ENCODE results near the gene HDAC4. TPM values are rescaled to one million over a fixed set of nuclear protein-coding genes. Genes with fewer than 3 reads are reported as not detected.
A peak's percentile ranks its signal among the peaks of the same experiment; 100 is the strongest.

The HDAC4 gene
- total RNA-seq, 4 donors from 2014 or later, result 12.9 to 91.6 (median 39.8) TPM

DNA sequence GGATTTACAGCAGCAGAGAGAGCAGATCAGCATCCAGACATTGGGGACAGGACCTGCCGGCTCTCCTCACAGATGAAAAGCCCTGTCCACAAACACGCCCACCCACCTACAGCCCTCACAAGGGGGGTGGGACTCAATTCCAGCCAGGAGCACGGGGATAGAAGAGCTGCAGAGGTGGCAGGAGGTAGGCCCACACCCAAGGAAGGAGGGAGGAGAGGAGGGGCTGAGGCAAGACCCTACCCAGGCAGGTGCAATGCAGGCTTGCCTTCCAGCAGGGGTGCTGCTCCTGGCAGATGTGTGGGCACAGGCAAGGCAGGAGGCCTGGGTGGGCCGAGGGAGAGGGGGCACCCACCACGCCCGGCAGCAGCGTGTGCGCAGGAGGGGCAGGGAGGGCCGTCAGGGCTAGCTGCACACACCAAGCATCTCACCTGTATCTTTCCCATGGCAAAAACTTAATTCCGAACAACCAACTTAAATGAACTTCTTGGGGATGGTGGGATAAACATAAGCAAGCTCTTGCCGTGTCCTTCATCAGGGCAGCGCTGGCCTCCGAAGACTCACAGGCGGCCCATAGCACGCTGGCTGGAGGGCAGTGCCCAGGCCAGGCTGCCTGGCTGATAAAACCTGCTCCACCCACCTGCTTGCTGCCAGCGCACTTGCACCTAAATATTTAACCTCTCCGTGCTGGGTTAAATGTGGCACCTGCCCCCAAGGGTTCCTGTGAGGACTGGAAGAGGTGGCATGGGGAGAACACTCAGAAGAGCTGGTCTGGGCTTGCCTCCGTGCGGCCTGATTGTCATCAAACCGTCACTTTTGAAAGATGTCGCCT, 219.5 kb downstream of the HDAC4 start:
- H3K4me3 ChIP-seq (replicated peaks in 1 of 3), result no peak overlapping the region
- no peak overlapping the region for H3K27ac ChIP-seq
- TF ChIP-seq POLR2A (IDR thresholded peaks at IDR 0.05), result no peak
- TF ChIP-seq, protein P1, sequence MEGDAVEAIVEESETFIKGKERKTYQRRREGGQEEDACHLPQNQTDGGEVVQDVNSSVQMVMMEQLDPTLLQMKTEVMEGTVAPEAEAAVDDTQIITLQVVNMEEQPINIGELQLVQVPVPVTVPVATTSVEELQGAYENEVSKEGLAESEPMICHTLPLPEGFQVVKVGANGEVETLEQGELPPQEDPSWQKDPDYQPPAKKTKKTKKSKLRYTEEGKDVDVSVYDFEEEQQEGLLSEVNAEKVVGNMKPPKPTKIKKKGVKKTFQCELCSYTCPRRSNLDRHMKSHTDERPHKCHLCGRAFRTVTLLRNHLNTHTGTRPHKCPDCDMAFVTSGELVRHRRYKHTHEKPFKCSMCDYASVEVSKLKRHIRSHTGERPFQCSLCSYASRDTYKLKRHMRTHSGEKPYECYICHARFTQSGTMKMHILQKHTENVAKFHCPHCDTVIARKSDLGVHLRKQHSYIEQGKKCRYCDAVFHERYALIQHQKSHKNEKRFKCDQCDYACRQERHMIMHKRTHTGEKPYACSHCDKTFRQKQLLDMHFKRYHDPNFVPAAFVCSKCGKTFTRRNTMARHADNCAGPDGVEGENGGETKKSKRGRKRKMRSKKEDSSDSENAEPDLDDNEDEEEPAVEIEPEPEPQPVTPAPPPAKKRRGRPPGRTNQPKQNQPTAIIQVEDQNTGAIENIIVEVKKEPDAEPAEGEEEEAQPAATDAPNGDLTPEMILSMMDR (IDR thresholded peaks at IDR 0.05), result no peak
- peak in 1 of 2 donors; percentile 1 for DNase-seq
- no peaks in the 10 kb centered on the region for H3K4me1 ChIP-seq
- no peaks in the 10 kb centered on the region for H3K9me3 ChIP-seq
- no peaks in the 10 kb centered on the region for H3K27me3 ChIP-seq
- no peaks in the 10 kb centered on the region for H3K36me3 ChIP-seq
- 91 to 93% methylated on average over 20 to 21 of the region's 21 CpGs for WGBS, 2 donors
- intact Hi-C loops (cut with DNase I), result no loop called here

DNA sequence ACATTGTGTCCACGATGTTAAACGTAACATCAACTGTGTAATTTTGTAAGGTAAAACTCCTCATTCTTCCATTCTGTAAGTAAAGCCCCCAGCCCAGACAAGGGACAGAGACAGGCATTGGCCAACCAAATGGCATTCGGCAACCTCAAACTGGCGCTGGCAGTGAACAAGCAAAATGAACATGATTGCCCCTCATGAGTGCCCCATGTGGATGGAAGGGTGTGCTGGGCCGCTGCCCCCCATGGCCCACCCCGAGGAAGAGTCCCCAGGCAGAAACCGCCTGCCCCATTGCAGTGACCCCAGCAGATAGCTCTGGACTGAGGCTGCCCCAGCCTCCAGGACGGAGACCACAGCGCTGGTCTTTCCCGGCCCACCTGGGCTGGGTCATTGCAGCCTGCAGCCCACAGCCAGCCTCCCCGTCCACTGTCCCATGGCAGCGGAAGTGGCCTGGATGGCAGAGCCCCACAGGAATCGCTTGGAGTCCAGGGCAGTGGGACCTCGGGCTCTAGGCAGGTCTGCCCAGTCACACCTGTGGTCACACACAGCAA, 220.2 kb downstream of the HDAC4 start:
- no peak for DNase-seq
- H3K4me3 ChIP-seq (replicated peaks in 1 of 3), result no peak overlapping the region
- no peaks in the 10 kb centered on the region for H3K36me3 ChIP-seq
- H3K4me1 ChIP-seq, result no peaks in the 10 kb centered on the region
- no peak overlapping the region for H3K27ac ChIP-seq
- TF ChIP-seq, protein P1 (IDR thresholded peaks at IDR 0.05), result no peak
- no peak for TF ChIP-seq POLR2A (IDR thresholded peaks at IDR 0.05)
- 93 to 98% methylated on average over 8 to 10 of the region's 14 CpGs for WGBS, 2 donors
- intact Hi-C loops (cut with DNase I), result no loop called here
- no peaks in the 10 kb centered on the region for H3K27me3 ChIP-seq
- no peaks in the 10 kb centered on the region for H3K9me3 ChIP-seq

DNA sequence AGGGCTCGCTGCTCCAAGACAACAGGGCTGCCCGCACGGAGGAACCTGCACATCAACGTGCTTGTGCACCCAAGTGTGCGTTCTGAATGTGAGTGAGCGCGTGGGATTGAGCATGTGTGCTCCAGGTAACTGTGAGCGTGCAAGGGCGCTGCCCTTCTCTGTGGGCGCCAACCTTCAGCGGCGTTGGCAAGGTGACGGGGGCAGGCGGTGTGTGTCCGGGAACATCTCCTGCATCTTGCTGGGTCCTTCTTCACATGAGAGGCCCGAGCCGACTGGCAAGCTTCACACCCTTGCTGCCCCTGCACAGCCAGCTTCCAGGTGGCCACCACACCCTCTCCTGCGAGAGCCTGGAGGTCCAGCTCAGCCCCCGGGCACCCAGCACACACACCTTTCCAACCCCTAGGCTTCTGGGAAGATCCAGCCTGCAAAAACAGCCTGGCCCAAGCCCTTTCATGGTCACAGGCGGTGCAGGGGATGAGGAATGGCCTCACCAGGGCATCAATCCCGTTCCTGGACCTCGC, 220.9 kb downstream of the HDAC4 start:
- 91 to 94% methylated on average over 10 to 22 of the region's 22 CpGs for WGBS, 2 donors
- DNase-seq, result no peak
- H3K9me3 ChIP-seq, result no peaks in the 10 kb centered on the region
- H3K4me3 ChIP-seq (replicated peaks in 1 of 3), result no peak overlapping the region
- H3K27me3 ChIP-seq, result no peaks in the 10 kb centered on the region
- no peak overlapping the region for H3K27ac ChIP-seq
- no peaks in the 10 kb centered on the region for H3K4me1 ChIP-seq
- intact Hi-C loops (cut with DNase I), result no loop called here
- TF ChIP-seq POLR2A (IDR thresholded peaks at IDR 0.05), result no peak
- TF ChIP-seq, protein P1 (IDR thresholded peaks at IDR 0.05), result no peak
- H3K36me3 ChIP-seq, result peaks cover 0 to 3% of the 10 kb centered on the region in 2 donors

DNA sequence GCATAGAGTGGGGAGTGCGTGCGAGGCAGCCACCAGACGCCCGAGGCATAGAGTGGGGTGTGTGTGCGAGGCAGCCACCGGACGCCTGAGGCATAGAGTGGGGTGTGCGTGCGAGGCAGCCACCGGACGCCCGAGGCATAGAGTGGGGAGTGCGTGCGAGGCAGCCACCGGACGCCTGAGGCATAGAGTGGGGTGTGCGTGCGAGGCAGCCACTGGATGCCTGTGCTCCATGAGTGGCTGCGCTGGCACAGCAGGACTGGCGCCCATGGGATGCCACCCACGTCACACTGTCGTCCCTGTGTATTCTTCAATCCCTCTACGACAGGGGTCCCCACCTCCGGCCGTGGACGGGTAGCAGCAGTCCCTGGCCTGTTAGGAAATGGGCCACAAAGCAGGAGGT, 221.9 kb downstream of the HDAC4 start:
- Histone ChIP-seq H3K4me1 (no peaks in the 10 kb centered on the region), H3K9me3 (no peaks in the 10 kb centered on the region), H3K27ac (no peak overlapping the region), H3K27me3 (no peaks in the 10 kb centered on the region), H3K4me3 (replicated peaks in 1 of 3) (no peak overlapping the region), H3K36me3 (peaks cover 0 to 3% of the 10 kb centered on the region in 2 donors)
- 97% methylated on average over 26 of the region's 26 CpGs for WGBS, 2 donors
- intact Hi-C loops (cut with DNase I), result no loop called here
- no peak for DNase-seq
- TF ChIP-seq POLR2A (IDR thresholded peaks at IDR 0.05), result no peak
- TF ChIP-seq, protein P1 (IDR thresholded peaks at IDR 0.05), result no peak

DNA sequence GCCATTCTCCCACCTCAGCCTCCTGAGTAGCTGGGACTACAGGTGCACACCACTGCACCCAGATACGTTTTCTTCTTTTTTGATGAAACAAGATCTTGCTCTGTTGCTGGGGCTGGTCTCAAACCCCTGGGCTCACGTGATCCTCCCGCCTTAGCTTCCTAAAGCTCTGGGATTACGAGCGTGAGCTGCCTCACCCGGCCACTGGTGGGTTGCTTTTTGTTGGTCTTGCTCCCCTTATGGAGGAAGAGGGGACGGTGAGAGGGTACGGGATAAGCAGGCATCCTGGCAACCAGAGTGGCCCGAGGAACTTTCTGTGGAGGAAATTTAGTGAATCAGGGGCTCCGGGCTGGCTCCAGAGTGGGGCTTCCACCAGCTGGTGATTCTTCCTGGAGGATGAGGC, 222.3 kb downstream of the HDAC4 start:
- H3K9me3 ChIP-seq, result no peaks in the 10 kb centered on the region

More for the DNA sequence above, 222.3 kb downstream of the HDAC4 start:
- WGBS, 2 donors, result 97 to 98% methylated on average over 10 of the region's 10 CpGs
- TF ChIP-seq, protein P1 (IDR thresholded peaks at IDR 0.05), result no peak
- no peak for TF ChIP-seq POLR2A (IDR thresholded peaks at IDR 0.05)
- Histone ChIP-seq H3K36me3 (peaks cover 0 to 3% of the 10 kb centered on the region in 2 donors), H3K27ac (no peak overlapping the region), H3K27me3 (no peaks in the 10 kb centered on the region), H3K4me1 (no peaks in the 10 kb centered on the region), H3K4me3 (replicated peaks in 1 of 3) (no peak overlapping the region)
- no peak for DNase-seq
- intact Hi-C loops (cut with DNase I), result no loop called here
